AG04449 (cell line): ENCODE measurements around the gene TMEM184B.

Experiments
- CTCF ChIA-PET: fragments of 350-600 bp; formaldehyde crosslinking; extraction: SDS; loops from one replicate; lab custom pipeline; 2021; ENCODE audit warnings: antibody characterized with exemption; lab: Yijun Ruan, JAX
- POLR2A ChIA-PET: fragments of 400-600, 350-600 bp; formaldehyde crosslinking; extraction: SDS; loops from one replicate; lab custom pipeline; 2020; ENCODE audit warnings: antibody characterized with exemption, inconsistent platforms; lab: Yijun Ruan, JAX
- DNase-seq: peaks from one replicate; pipeline ENCODE4 v3.0.0-alpha.2; 2010; ENCODE audit warnings: low read depth, low spot score
- H3K4me3 ChIP-seq: 2 replicates; pipeline ENCODE4 v1.5.1; 2011; ENCODE audit warnings: low read depth, mild to moderate bottlenecking, control low read depth, low read length
- CTCF ChIP-seq: IDR thresholded peaks from one replicate; pipeline ENCODE4 v1.5.1; 2011; ENCODE audit warnings: mild to moderate bottlenecking, moderate library complexity, low read length, control low read depth, inconsistent platforms; ENCODE audit not compliant: insufficient read depth; ENCODE audit errors: missing control alignments

Gene TMEM184B

DNA sequence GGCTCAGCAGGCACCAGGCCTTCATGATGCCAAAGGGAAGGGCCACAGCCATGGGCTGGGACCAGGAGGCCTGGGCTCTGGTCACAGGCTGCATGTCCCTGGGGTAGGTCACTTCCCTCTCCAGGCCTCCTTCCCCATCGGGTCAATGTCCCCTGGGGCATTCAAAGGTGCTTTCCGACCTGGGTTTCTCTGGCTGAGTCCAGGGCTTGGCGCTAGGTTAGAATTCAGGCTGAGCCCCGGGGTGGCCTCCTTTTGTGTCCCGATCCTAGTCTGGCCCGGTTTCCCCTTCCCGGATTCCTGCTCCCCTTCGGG lies 58.9 kb downstream of the TMEM184B start:
- no peak for TF ChIP-seq CTCF
- DNase-seq = no peak
- POLR2A ChIA-PET = interaction anchor here (2.9 kb wide), 1 partner anchor 10 kb away, joined by 10 read pairs; no protein-coding TSS in a partner anchor
- CTCF ChIA-PET = interaction anchor here (1.3 kb wide), 1 partner anchor 99 kb away, joined by 6 read pairs; no protein-coding TSS in a partner anchor
- no peak overlapping the region for H3K4me3 ChIP-seq

DNA sequence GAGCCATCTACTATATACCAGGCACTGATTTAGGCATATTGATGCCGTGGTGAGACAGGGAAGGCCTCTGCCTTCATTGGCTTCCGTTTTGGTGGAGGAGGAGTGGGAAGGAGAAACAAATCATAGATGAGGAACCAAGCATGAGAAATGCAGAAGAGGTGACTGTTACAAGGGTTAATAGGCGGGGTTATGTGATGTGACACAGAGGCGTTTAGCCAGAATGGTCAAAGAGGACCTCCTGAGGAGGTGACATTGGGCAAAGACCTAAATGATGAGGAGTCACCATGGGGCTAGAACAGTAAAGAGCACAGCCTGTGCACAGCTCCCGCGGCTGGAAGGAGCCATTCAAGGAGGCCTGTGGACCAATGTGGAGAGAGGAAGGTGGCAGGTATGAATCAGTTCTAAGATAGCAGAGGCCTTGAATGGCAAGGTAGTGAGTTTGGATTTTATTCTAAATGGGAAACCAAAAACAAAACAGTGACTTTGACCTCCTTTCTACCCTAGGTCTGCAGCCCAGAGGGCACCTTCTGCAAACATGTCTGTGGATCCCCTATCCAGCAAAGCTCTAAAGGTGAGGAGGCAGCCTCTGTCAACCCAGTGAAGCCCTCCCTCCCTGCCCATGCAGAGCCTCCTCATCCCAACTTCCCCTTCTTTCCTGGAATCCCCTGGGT lies 59.4 kb downstream of the TMEM184B start:
- ChIA-PET CTCF (no interaction called here), POLR2A (interaction anchor here (0.6 to 2.9 kb wide), 3 partner anchors 10 to 12 kb away, joined by 3 to 10 read pairs (median 4); partner anchors contain the start of gene MAFF)
- no peak overlapping the region for H3K4me3 ChIP-seq

DNA sequence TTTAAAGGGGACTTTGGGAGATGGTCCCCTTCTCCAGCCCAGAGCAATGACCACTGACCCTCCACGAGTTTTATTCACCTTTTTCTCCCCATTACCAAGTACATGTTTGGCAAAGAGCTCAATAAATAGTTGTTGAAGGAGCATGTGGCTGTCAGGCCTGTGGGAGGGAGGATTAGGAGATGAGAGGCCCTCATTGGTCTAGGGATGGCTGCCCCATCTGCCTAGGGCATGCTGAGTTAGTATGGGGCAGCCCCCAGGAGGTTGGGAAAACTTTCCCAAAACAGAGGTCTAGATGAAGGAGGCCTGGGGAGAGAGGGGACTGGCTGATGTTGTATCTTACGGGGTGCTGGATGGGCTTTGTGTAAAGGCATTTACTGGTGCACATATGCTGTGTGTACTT lies 60.4 kb downstream of the TMEM184B start:
- TF ChIP-seq CTCF = no peak
- ChIA-PET POLR2A (interaction anchor here (0.7 to 1.5 kb wide), 2 partner anchors 11 to 20 kb away, joined by 3 to 4 read pairs; partner anchors contain the start of gene MAFF), CTCF (interaction anchor here (1.3 kb wide), 1 partner anchor 72 kb away, joined by 3 read pairs; no protein-coding TSS in a partner anchor)

More for the DNA sequence above, 59.4 kb downstream of the TMEM184B start:
- no peak for DNase-seq
- no peak for TF ChIP-seq CTCF

GRCh38 chr22:38211556-38211955 lies 61.3 kb downstream of the TMEM184B start:
- POLR2A ChIA-PET = interaction anchor here (0.7 kb wide), 1 partner anchor 20 kb away, joined by 3 read pairs; no protein-coding TSS in a partner anchor

More for the DNA sequence above, 60.4 kb downstream of the TMEM184B start:
- DNase-seq = no peak
- H3K4me3 ChIP-seq = no peak overlapping the region

DNA sequence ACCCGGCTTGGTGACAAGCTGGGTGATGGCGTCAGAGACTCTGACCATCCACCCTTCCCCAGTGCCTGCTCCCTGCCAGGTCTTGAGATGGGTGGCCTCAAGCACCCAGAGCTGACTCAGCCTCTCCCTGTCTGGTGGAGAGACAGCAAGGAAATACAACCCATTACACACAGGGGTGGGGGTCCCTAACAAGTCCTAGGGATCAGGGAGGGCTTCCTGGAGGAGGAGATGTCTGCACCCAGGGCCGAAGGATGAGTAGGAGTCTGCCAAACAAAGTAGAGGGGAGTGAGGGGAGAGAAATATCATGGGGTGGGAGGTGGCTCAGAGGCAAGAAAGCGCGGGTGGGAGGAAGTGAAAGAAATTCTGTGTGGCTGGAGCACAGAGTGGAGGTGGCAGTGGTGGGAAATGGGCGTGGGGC lies 64.2 kb downstream of the TMEM184B start:
- ChIA-PET CTCF (no interaction called here), POLR2A (no interaction called here)
- no peak overlapping the region for H3K4me3 ChIP-seq
- no peak for DNase-seq
- TF ChIP-seq CTCF = no peak

More at GRCh38 chr22:38211556-38211955, 61.3 kb downstream of the TMEM184B start:
- CTCF ChIA-PET = interaction anchor here (0.8 to 1.3 kb wide), 2 partner anchors 73 to 111 kb away, joined by 3 read pairs; no protein-coding TSS in a partner anchor
- DNase-seq = no peak
- no peak for TF ChIP-seq CTCF
- no peak overlapping the region for H3K4me3 ChIP-seq

- POLR2A ChIA-PET = no interaction called here
- no peak overlapping the region for H3K4me3 ChIP-seq
- CTCF ChIA-PET = interaction anchor here (5.0 kb wide), 1 partner anchor 94 kb away, joined by 33 read pairs; no protein-coding TSS in a partner anchor
- DNase-seq = no peak
- TF ChIP-seq CTCF = no peak
Observed at GRCh38 chr22:38207898-38208432, 64.8 kb downstream of the TMEM184B start.
